IMR-90 (cell line): ENCODE results near the gene CMTM8. TPM values are rescaled to one million over a fixed set of nuclear protein-coding genes. Genes with fewer than 3 reads are reported as not detected.

Experiments used
- ATAC-seq: fragments of 200-7000 bp; cut with Tn5 transposase; 2 replicates; pipeline ENCODE4 v1.9.1; 2020; ENCODE audit warnings: low read depth, mild to moderate bottlenecking, moderate library complexity
- BruUV-seq: library from RNA; stranded (reverse); fragments of 400-500 nt; replicated peaks from 2 replicates; lab custom pipeline; 2021; lab: Mats Ljungman, UMichigan
- CTCF ChIA-PET: fragments of 300-600 bp; formaldehyde crosslinking; extraction: SDS; loops from one replicate; lab custom pipeline; 2021; ENCODE audit warnings: antibody characterized with exemption; lab: Yijun Ruan, JAX
- POLR2A ChIA-PET: fragments of 300-600 bp; sonication (Branson Sonifier 250); formaldehyde crosslinking; loops from one replicate; lab custom pipeline; 2022; ENCODE audit warnings: antibody characterized with exemption; ENCODE audit not compliant: unreplicated experiment; lab: Charles Lee
- DNase-seq: peaks from one replicate; pipeline ENCODE4 v3.0.0; 2013
- H2AFZ ChIP-seq: replicated peaks from 2 replicates; pipeline ENCODE3; 2013; ENCODE audit warnings: low read length, mild to moderate bottlenecking; ENCODE audit not compliant: poor library complexity
- H2AK5ac ChIP-seq: 2 replicates; pipeline ENCODE4 v1.6.1; 2013; ENCODE audit warnings: low read depth, low read length, inconsistent platforms
- H2AK9ac ChIP-seq: replicated peaks from 2 replicates; pipeline ENCODE3; 2013; ENCODE audit warnings: mild to moderate bottlenecking, low read depth, low read length, moderate library complexity; ENCODE audit not compliant: poor library complexity
- H2BK120ac ChIP-seq: 2 replicates; pipeline ENCODE4 v1.6.1; 2013; ENCODE audit warnings: low read depth, low read length, inconsistent platforms
- H2BK15ac ChIP-seq: 3 replicates; pipeline ENCODE4 v1.6.1; 2013; ENCODE audit warnings: low read depth, low read length, inconsistent platforms
- H2BK20ac ChIP-seq: 2 replicates; pipeline ENCODE4 v1.6.1; 2013; ENCODE audit warnings: low read depth, mild to moderate bottlenecking, inconsistent platforms, low read length, moderate library complexity
- H2BK5ac ChIP-seq: 2 replicates; pipeline ENCODE4 v1.6.1; 2013; ENCODE audit warnings: mild to moderate bottlenecking, low read depth, low read length, inconsistent platforms; ENCODE audit not compliant: poor library complexity, severe bottlenecking
- H3K14ac ChIP-seq: replicated peaks from 2 replicates; pipeline ENCODE4 v1.6.1; 2013; ENCODE audit warnings: low read depth, low read length, inconsistent platforms
- H3K18ac ChIP-seq: 2 replicates; pipeline ENCODE4 v1.6.1; 2013; ENCODE audit warnings: low read depth, low read length, control low read depth
- H3K23ac ChIP-seq: 2 replicates; pipeline ENCODE4 v1.6.1; 2013; ENCODE audit warnings: low read depth, low read length, inconsistent platforms
- H3K27ac ChIP-seq: 2 replicates; pipeline ENCODE4 v1.5.1; 2013; ENCODE audit warnings: mild to moderate bottlenecking, control low read depth, low read length; ENCODE audit not compliant: insufficient read depth
- H3K27me3 ChIP-seq: 2 replicates; pipeline ENCODE4 v1.6.1; 2013; ENCODE audit warnings: low read length; ENCODE audit not compliant: control insufficient read depth, insufficient read depth
- H3K36me3 ChIP-seq: 2 replicates; pipeline ENCODE4 v1.6.1; 2013; ENCODE audit warnings: low read length, mixed read lengths; ENCODE audit not compliant: control insufficient read depth, insufficient read depth
- H3K4ac ChIP-seq: 2 replicates; pipeline ENCODE4 v1.6.1; 2013; ENCODE audit warnings: low read depth, low read length, inconsistent platforms
- H3K4me1 ChIP-seq: 2 replicates; pipeline ENCODE4 v1.6.1; 2013; ENCODE audit warnings: low read length, mixed read lengths; ENCODE audit not compliant: control insufficient read depth, insufficient read depth
- H3K4me2 ChIP-seq: 2 replicates; pipeline ENCODE4 v1.6.1; 2013; ENCODE audit warnings: low read depth, mild to moderate bottlenecking, control low read depth, low read length, moderate library complexity
- H3K4me3 ChIP-seq: 2 replicates; pipeline ENCODE4 v1.5.1; 2013; ENCODE audit warnings: low read depth, mild to moderate bottlenecking, control low read depth, low read length, moderate library complexity; ENCODE audit not compliant: insufficient read depth
- H3K56ac ChIP-seq: 2 replicates; pipeline ENCODE4 v1.6.1; 2013; ENCODE audit warnings: low read length, inconsistent platforms; ENCODE audit not compliant: insufficient read depth; ENCODE audit errors: extremely low read depth
- H3K79me1 ChIP-seq, 2 experiments: 2 replicates each; pipeline ENCODE4 v1.6.1; 2013; ENCODE audit warnings: low read length in 2 of 2, inconsistent platforms in 1 of 2, low read depth in 1 of 2
- H3K9ac ChIP-seq: 2 replicates; pipeline ENCODE4 v1.6.1; 2013; ENCODE audit warnings: low read depth, low read length, control low read depth
- H3K9me1 ChIP-seq: 2 replicates; pipeline ENCODE4 v1.6.1; 2013; ENCODE audit warnings: low read length, inconsistent platforms; ENCODE audit not compliant: insufficient read depth
- H3K9me3 ChIP-seq: 2 replicates; pipeline ENCODE4 v1.6.1; 2013; ENCODE audit warnings: low read length; ENCODE audit not compliant: control insufficient read depth, insufficient read depth
- H4K20me1 ChIP-seq: 2 replicates; pipeline ENCODE4 v1.6.1; 2013; ENCODE audit warnings: low read length, inconsistent platforms; ENCODE audit not compliant: insufficient read depth
- H4K5ac ChIP-seq: 2 replicates; pipeline ENCODE4 v1.6.1; 2013; ENCODE audit warnings: mild to moderate bottlenecking, low read depth, low read length, control low read depth
- H4K8ac ChIP-seq, 2 experiments: 2 replicates each; pipeline ENCODE4 v1.6.1; 2013; ENCODE audit warnings: low read depth in 2 of 2, low read length in 2 of 2, control low read depth in 1 of 2, inconsistent platforms in 1 of 2
- H4K91ac ChIP-seq: 2 replicates; pipeline ENCODE4 v1.6.1; 2013; ENCODE audit warnings: low read depth, low read length, inconsistent platforms; ENCODE audit not compliant: insufficient read depth
- BHLHE40 ChIP-seq: fragments of 150-350 bp; IDR thresholded peaks from 2 replicates; pipeline ENCODE4 v1.6.1; 2016; ENCODE audit warnings: mild to moderate bottlenecking, low read depth, low read length
- CEBPB ChIP-seq: IDR thresholded peaks from 2 replicates; pipeline ENCODE4 v1.6.1; 2012; ENCODE audit warnings: low read depth, low read length, improper control_type of control experiment
- CHD1 ChIP-seq: IDR thresholded peaks from 2 replicates; pipeline ENCODE4 v1.6.1; 2012; ENCODE audit warnings: low read depth, low read length, improper control_type of control experiment
- ELK1 ChIP-seq: fragments of 150-350 bp; IDR thresholded peaks from 2 replicates; pipeline ENCODE4 v1.6.1; 2016; ENCODE audit warnings: low read depth, mild to moderate bottlenecking, low read length, moderate library complexity, borderline replicate concordance
- MAFK ChIP-seq: IDR thresholded peaks from 2 replicates; pipeline ENCODE4 v1.6.1; 2012; ENCODE audit warnings: low read depth, low read length, improper control_type of control experiment
- MAZ ChIP-seq: IDR thresholded peaks from 2 replicates; pipeline ENCODE4 v1.6.1; 2012; ENCODE audit warnings: low read depth, mild to moderate bottlenecking, low read length, improper control_type of control experiment, moderate library complexity, borderline replicate concordance
- MXI1 ChIP-seq: IDR thresholded peaks from 2 replicates; pipeline ENCODE4 v1.6.1; 2012; ENCODE audit warnings: low read depth, mild to moderate bottlenecking, low read length, moderate library complexity, borderline replicate concordance
- NFE2L2 ChIP-seq: fragments of 150-350 bp; IDR thresholded peaks from 2 replicates; pipeline ENCODE4 v1.6.1; 2016; ENCODE audit warnings: low read depth, mild to moderate bottlenecking, low read length
- RAD21 ChIP-seq: IDR thresholded peaks from 2 replicates; pipeline ENCODE4 v1.6.1; 2012; ENCODE audit warnings: low read length, improper control_type of control experiment
- SMC3 ChIP-seq: fragments of 150-350 bp; IDR thresholded peaks from 2 replicates; pipeline ENCODE4 v1.6.1; 2016; ENCODE audit warnings: low read depth, mild to moderate bottlenecking, antibody characterized with exemption, low read length, moderate library complexity
- USF2 ChIP-seq: fragments of 150-350 bp; IDR thresholded peaks from 2 replicates; pipeline ENCODE4 v1.6.1; 2017; ENCODE audit warnings: mild to moderate bottlenecking, antibody characterized with exemption, low read length, low read depth
- WGBS, 2 experiments: methylation state at CpG; one replicate each; pipeline versions ENCODE4 v1.1.5 to v1.1.7; 2013; ENCODE audit warnings: missing lambda C conversion rate in 2 of 2; ENCODE audit not compliant: insufficient read length in 1 of 2; ENCODE audit errors: extremely low coverage in 2 of 2; 5-methylcytosine and 5-hydroxymethylcytosine counted together
- dilution Hi-C: fragments of 300-500 bp; cut with HindIII; formaldehyde crosslinking; loops from one replicate; pipeline ENCODE4 v1.14.3; 2018; ENCODE audit warnings: low sequenced_read_pairs; ENCODE audit not compliant: unreplicated experiment
- in situ Hi-C: fragments of 300-500 bp; cut with MboI; formaldehyde crosslinking; loops from 3 replicates; pipeline ENCODE4 v1.14.3; 2019; ENCODE audit warnings: low sequenced_read_pairs, inconsistent platforms, mixed read lengths
- intact Hi-C: fragments of 100-400 bp; cut with micrococcal nuclease; formaldehyde crosslinking; loops from 2 replicates; pipeline ENCODE4 v1.10.0; 2022
- polyA plus RNA-seq, 3 experiments: library from polyadenylated mRNA; depleted of rRNA; stranded (reverse); fragments of >200 nt; gene quantifications; 2 replicates each; pipeline ENCODE4 v1.2.3, GENCODE V29; 2012; ENCODE audit warnings: low replicate concordance in 1 of 3
- total RNA-seq: library from RNA; depleted of rRNA; stranded (reverse); fragments of >200 nt; gene quantifications from 2 replicates; pipeline ENCODE4 v1.2.3, GENCODE V29; 2012

CMTM8 gene
- total and polyA plus RNA-seq, 2 of the 4 experiments (the other 2 are of a cell fraction), result 0.15 TPM; not detected in 1

GRCh38 chr3:32282578-32283154 lies 44.2 kb downstream of the CMTM8 start:
- no peak overlapping the region for H3K4me3 ChIP-seq
- no peak overlapping the region for H3K9ac ChIP-seq
- no peak overlapping the region for H4K91ac ChIP-seq
- H3K36me3 ChIP-seq, result no peaks in the 10 kb centered on the region
- no peak overlapping the region for H2BK120ac ChIP-seq
- no peaks in the 10 kb centered on the region for H3K9me3 ChIP-seq
- WGBS, 2 experiments, result 100% methylated on average over 1 of the region's 4 CpGs; no CpG with 5 or more reads in 1 of the 2 experiments
- H2AK9ac ChIP-seq, result no peak overlapping the region
- no peak overlapping the region for H3K18ac ChIP-seq
- no peaks in the 10 kb centered on the region for H4K20me1 ChIP-seq
- ATAC-seq (no peak), DNase-seq (no peak)
- no peak overlapping the region for H3K4ac ChIP-seq
- POLR2A ChIA-PET, result no interaction called here
- H2AFZ ChIP-seq, result no peak overlapping the region
- no peak overlapping the region for H2BK5ac ChIP-seq
- no peak overlapping the region for H4K8ac ChIP-seq
- TF ChIP-seq CEBPB (no peak), ELK1 (no peak), RAD21 (no peak), BHLHE40 (no peak), SMC3 (no peak), MAFK (no peak), CHD1 (no peak), USF2 (no peak), MXI1 (no peak), NFE2L2 (no peak), MAZ (no peak)
- in situ Hi-C loops, result loop anchor here (25.0 kb wide), 1 partner anchor 380 kb away; no protein-coding TSS in a partner anchor
- no peak overlapping the region for H3K56ac ChIP-seq
- dilution Hi-C loops, result no loop called here
- H3K9me1 ChIP-seq, result no peaks in the 10 kb centered on the region
- no peak overlapping the region for H2AK5ac ChIP-seq
- CTCF ChIA-PET, result no interaction called here
- no peaks in the 10 kb centered on the region for H3K79me1 ChIP-seq
- H3K14ac ChIP-seq, result no peak overlapping the region
- no peak overlapping the region for H3K23ac ChIP-seq
- intact Hi-C loops, result no loop called here
- no peak overlapping the region for H4K5ac ChIP-seq
- no peaks in the 10 kb centered on the region for H3K4me1 ChIP-seq
- H2BK15ac ChIP-seq, result no peak overlapping the region
- H2BK20ac ChIP-seq, result no peak overlapping the region
- no peak overlapping the region for H3K4me2 ChIP-seq
- no TSS peak for BruUV-seq
- H3K27ac ChIP-seq, result no peak overlapping the region
- peaks cover 19% of the 10 kb centered on the region for H3K27me3 ChIP-seq
